Stimulated activated CD8-positive, alpha-beta memory T cell treated with anti-CD3 and anti-CD28 coated beads, Interleukin-12 subunit alpha, Interleukin-12 subunit beta, amount 100 ng/mL, for 1 hour (primary cell): ENCODE results near the gene S100A6.
A peak's percentile ranks its signal among the peaks of the same experiment; 100 is the strongest.

Experiments used
- DNase-seq: peaks from one replicate; pipeline ENCODE4 v3.0.0-alpha.2; 2020; ENCODE audit warnings: low read depth

Gene S100A6

DNA sequence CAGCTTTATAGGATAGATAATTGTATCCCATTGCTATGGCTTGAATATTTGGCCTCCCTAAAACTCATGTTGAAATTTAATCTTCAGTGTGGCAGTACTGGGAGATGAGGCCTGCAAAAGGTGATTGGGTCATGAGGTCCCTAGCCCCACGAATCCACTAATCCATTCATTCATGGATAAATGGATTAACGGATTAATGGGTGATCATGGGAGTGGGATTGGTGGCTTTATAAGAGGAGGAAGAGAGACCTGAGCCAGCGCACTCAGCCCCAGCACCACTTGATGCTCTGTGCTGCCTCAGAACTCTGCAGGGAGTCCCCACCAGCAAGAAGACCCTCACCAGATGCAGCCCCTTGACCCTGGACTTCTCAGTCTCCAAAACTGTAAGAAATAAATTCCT is 32.0 kb downstream of the S100A6 start:
- DNase-seq, result no peak

DNA sequence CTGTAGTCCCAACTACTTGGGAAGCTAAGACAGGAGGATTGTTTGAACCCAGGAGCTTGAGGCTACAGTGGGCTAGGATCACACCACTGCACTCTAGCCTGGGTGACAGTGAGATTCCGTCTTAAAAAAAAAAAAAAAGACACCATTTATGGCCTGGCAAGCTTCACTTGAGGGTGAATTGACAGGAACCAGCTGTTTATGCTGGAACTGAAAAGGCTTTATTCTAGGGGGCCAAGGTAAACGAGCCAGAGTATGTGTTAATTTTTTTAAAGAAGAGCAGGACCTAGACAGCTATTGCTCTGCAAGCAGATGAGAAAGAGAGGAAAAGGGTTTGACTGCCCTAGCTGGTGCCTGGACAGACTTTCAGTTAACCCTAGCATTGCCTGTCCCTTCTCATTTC is 37.0 kb downstream of the S100A6 start:
- DNase-seq, result no peak

DNA sequence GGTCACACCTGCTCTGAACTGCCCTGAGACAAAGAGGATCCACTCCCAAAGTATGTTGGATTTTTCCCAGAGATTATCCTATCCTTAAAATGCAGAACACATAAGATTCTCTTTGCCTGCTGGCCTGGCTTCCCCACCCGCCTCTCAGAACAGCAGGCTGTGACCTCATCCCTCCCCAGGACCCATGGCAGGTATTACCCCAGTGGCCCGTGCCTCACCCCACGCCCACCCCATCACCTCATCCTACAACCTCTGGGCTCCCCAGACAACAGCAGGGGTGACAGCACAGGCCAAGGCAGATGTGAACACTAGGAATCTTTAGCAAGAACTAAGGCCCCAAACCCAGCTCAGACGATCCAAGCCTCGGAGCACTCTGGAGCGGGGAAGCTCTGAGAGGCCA is 40.3 kb downstream of the S100A6 start:
- DNase-seq, result no peak

DNA sequence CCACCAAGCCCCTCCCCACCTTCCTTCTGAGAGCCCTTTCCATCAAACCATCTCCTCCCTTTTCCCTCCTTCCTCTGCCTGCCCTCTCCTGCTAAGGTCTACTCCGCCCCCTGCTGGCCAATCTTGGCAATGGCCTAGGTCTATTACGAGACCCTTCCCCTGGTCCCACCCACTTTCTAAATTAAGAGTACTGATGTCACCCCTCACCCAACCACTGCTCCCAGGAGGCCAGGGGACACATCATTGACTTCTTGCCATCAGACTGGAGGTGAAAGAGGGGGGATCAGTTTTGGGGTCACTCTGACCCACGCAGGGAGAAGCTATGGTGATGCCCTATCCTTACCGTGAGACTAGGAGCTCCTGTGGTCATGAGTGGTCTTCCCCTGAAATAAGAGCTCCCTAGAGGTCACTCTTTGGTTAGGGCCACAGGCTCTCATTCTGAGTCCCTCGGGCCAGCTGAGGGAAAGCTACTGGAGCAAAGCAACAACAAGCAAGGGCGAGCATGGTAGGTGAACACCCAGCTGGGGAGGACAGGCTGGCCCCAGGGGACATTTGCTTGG is 40.7 kb downstream of the S100A6 start:
- peak; percentile 65 for DNase-seq

DNA sequence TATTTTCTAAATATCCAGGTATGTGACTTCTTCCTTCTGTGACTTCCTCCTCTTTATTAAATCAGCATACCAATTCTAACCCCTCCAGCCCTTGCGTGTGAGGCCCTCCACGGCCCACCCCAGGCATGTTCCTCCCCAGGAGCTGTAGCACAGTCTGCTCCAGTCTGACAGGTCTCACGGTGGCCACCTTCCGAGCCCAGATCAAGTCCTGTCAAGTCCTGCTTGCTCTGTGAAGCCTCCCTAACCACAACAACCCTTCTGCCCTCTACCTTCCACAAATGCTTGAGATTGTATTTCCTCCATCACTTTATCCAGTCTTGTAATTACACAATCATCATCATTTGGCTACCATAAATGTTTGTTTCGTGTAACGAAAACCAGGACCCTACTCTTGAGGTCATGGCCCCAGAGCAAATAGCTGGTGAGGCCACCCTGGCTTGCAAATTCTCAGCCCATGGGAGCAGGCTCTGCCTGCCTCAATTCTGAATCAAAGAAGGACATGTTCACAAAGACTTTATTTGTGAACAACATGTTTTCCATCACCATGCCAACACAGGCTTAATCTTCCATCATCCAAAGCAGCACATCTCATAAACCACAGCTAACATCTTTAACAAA is 42.3 kb downstream of the S100A6 start:
- DNase-seq, result no peak

DNA sequence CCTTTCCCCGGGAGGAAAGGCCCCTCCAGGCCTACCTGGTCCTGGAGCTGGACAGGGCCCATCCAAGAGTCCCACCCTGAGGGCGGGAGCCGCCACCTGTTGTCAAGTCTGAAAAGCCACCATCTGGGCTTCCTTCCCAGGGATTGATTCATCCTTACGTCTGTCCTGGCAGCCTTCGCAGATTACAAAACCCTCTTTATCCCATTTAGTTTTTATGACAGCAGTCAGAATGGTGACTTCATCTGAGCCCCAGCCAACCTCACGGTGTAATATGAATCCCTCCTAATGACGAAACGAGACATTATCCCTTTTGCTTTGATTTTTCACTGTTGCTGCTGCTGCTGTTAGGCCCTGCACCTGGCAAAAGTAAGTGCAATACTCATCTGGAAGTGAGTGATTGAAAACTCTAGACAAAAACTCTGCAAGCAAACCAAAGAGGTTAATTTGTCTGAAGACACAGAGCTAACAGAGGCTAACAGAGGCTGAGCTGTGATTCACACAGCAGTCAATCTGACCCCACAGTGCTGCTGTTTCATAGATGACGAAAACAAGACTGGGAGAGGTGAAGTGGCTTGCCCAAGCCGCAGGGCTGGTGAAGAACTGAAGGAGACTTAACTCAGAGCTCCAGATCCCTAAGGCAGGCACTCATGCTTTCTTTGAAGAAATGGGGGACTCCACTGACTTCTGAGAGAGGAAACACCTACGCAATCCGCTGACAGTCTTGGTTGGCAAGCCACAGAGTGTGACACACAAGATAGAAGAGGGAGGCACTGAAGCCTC is 45.3 kb downstream of the S100A6 start:
- no peak for DNase-seq

DNA sequence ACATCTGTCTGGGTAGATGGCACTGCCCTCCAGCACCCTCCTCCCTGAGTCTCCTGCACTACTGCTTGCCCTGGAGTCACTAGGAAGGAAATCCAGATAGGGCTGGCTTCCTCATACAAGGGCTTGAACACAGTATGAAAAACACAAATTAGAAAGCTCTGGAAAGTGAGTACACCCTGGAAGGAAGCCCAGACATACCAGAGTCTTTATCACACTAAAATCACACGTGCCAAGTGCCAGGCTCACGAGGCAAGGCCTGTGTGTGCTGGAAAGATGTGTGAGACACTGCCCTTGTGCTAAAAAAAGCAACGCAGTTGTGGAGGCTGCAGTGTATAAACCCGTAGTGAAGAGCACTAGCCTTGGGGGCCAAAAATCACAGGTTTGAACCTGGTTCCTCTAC is 47.1 kb downstream of the S100A6 start:
- DNase-seq, result no peak

DNA sequence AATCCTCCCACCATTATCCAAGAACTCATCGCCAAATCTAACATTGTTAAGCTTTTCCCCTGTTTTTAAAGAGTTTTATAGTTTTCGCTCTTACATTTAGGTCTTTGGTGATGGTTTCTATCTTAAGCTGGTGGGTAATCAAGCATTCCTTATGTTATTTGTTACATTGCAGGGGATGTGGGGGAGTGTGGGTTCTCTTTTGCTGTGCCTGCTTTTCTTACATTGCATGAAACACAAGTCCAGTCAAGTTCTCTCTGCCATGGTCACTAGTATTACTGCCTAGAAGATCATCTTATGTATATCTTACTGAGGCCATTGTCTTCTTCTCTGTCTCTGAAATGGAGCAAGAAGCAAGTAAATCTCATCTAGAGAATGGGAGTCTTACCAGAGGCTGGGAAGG is 48.1 kb downstream of the S100A6 start:
- DNase-seq, result no peak

- DNase-seq, result no peak
Measured at GRCh38 chr1:153485863-153486262, 49.9 kb downstream of the S100A6 start.
